HL-60/S4 treated with retinoic acid at 250 ng/mL for 4 days and 3 days (cell line): ENCODE results near the gene HPCAL1.

ENCODE experiments used
- in situ Hi-C: fragments of 300-500 bp; cut with MboI; formaldehyde crosslinking; loops from 2 replicates; pipeline ENCODE4 v1.7.0; 2022; ENCODE audit warnings: low sequenced_read_pairs

HPCAL1 gene

GRCh38 chr2:10300997-10301940 is 1.4 kb upstream of the HPCAL1 start:
- in situ Hi-C loops: no loop called here

GRCh38 chr2:10301941-10302478 is 694 bp upstream of the HPCAL1 start:
- in situ Hi-C loops: no loop called here

- in situ Hi-C loops: no loop called here
These were observed 533 bp downstream of the HPCAL1 start for GRCh38 chr2:10303181-10303693.

GRCh38 chr2:10303694-10304378 is 1.1 kb downstream of the HPCAL1 start:
- in situ Hi-C loops: no loop called here

- in situ Hi-C loops: no loop called here
These were observed 2.0 kb downstream of the HPCAL1 start for GRCh38 chr2:10304458-10305253.

- in situ Hi-C loops: no loop called here
These were observed 2.5 kb downstream of the HPCAL1 start for GRCh38 chr2:10305254-10305635.

- in situ Hi-C loops: no loop called here
These were observed 3.0 kb downstream of the HPCAL1 start for GRCh38 chr2:10305715-10306114.

- in situ Hi-C loops: no loop called here
These were observed 4.3 kb downstream of the HPCAL1 start for GRCh38 chr2:10306901-10307463.

GRCh38 chr2:10307561-10308156 is 5.0 kb downstream of the HPCAL1 start:
- in situ Hi-C loops: no loop called here

- in situ Hi-C loops: no loop called here
These were observed 6.2 kb downstream of the HPCAL1 start for GRCh38 chr2:10308866-10309265.

GRCh38 chr2:10309286-10309685 is 6.6 kb downstream of the HPCAL1 start:
- in situ Hi-C loops: no loop called here

GRCh38 chr2:10310309-10310888 is 7.7 kb downstream of the HPCAL1 start:
- in situ Hi-C loops: no loop called here

- in situ Hi-C loops: no loop called here
These were observed 9.0 kb downstream of the HPCAL1 start for GRCh38 chr2:10311736-10312135.

GRCh38 chr2:10312437-10312957 is 9.8 kb downstream of the HPCAL1 start:
- in situ Hi-C loops: no loop called here

GRCh38 chr2:10316336-10316735 is 13.6 kb downstream of the HPCAL1 start:
- in situ Hi-C loops: no loop called here

GRCh38 chr2:10316860-10317259 is 14.2 kb downstream of the HPCAL1 start:
- in situ Hi-C loops: no loop called here

- in situ Hi-C loops: no loop called here
These were observed 14.9 kb downstream of the HPCAL1 start for GRCh38 chr2:10317646-10318045.

- in situ Hi-C loops: no loop called here
These were observed 15.6 kb downstream of the HPCAL1 start for GRCh38 chr2:10318345-10318744.

GRCh38 chr2:10319892-10320574 is 17.3 kb downstream of the HPCAL1 start:
- in situ Hi-C loops: no loop called here
